Smooth muscle cell (in vitro differentiated cells): ENCODE data around the gene LCAT. TPM values are rescaled to one million over a fixed set of nuclear protein-coding genes. Genes with fewer than 3 reads are reported as not detected.
"Not testable (repeated sequence)": the region's sequence is repeated elsewhere in the genome, so short reads cannot be mapped to it uniquely, and the experiment has no call there.

Source experiments
- DNase-seq: peaks from one replicate; lab custom pipeline; 2025; ENCODE audit not compliant: unreplicated experiment; lab: John Stamatoyannopoulos, UW
- H2AFZ ChIP-seq: fragments of 200-600 bp; sonication (generic); 2 replicates; pipeline ENCODE4 v1.6.0; 2016; ENCODE audit warnings: antibody characterized with exemption, low read depth, mild to moderate bottlenecking
- H3F3A ChIP-seq: fragments of 200-600 bp; sonication (generic); 2 replicates; pipeline ENCODE4 v1.6.0; 2017; ENCODE audit warnings: antibody characterized with exemption, low read depth
- H3K27ac ChIP-seq: fragments of 200-600 bp; sonication (generic); 2 replicates; pipeline ENCODE4 v1.5.1; 2016; ENCODE audit warnings: low read depth, mild to moderate bottlenecking
- H3K27me3 ChIP-seq: fragments of 200-600 bp; sonication (generic); 2 replicates; pipeline ENCODE4 v1.6.1; 2016; ENCODE audit warnings: low read depth, mild to moderate bottlenecking
- H3K36me3 ChIP-seq: fragments of 200-600 bp; sonication (generic); 2 replicates; pipeline ENCODE4 v1.5.1; 2016; ENCODE audit warnings: low read depth
- H3K4me1 ChIP-seq: fragments of 200-600 bp; sonication (generic); 2 replicates; pipeline ENCODE4 v1.5.1; 2016; ENCODE audit warnings: low read depth
- H3K4me2 ChIP-seq: fragments of 200-600 bp; sonication (generic); 2 replicates; pipeline ENCODE4 v1.6.0; 2016; ENCODE audit warnings: mild to moderate bottlenecking
- H3K4me3 ChIP-seq: fragments of 200-600 bp; sonication (generic); 2 replicates; pipeline ENCODE4 v1.5.1; 2016; ENCODE audit warnings: mild to moderate bottlenecking
- H3K79me2 ChIP-seq: fragments of 200-600 bp; sonication (generic); 2 replicates; pipeline ENCODE4 v1.6.0; 2016; ENCODE audit warnings: low read depth, mild to moderate bottlenecking
- H3K9ac ChIP-seq: fragments of 200-600 bp; sonication (generic); 2 replicates; pipeline ENCODE4 v1.6.0; 2016; ENCODE audit warnings: low read depth
- H3K9me3 ChIP-seq: fragments of 200-600 bp; sonication (generic); replicated peaks from 2 replicates; pipeline ENCODE4 v1.5.1; 2016; ENCODE audit warnings: low read depth
- H4K20me1 ChIP-seq: fragments of 200-600 bp; sonication (generic); 2 replicates; pipeline ENCODE4 v1.6.0; 2016; ENCODE audit warnings: low read depth
- WGBS: methylation state at CpG from one replicate; pipeline ENCODE4 v1.1.7; 2016; ENCODE audit warnings: low lambda C conversion rate; 5-methylcytosine and 5-hydroxymethylcytosine counted together
- polyA plus RNA-seq: library from polyadenylated mRNA; unstranded; fragments of >200 nt; fragmentation: Nextera tagmentation; extraction: Ambion mirVana; gene quantifications from 2 replicates; pipeline ENCODE4 v1.2.1, GENCODE V29; 2016
- total RNA-seq: library from RNA; depleted of rRNA; stranded (reverse); fragments of >200 nt; gene quantifications from 2 replicates; pipeline ENCODE4 v1.2.3, GENCODE V29; 2014
- TF ChIP-seq, protein P1 (sequence below): fragments of 200-600 bp; sonication (generic); IDR thresholded peaks from 2 replicates; pipeline ENCODE4 v1.5.1; 2017; ENCODE audit warnings: borderline replicate concordance, mild to moderate bottlenecking, antibody characterized with exemption; ENCODE audit not compliant: insufficient read depth, poor library complexity, severe bottlenecking

LCAT gene
- total and polyA plus RNA-seq, 2 experiments from 2014 or later, result 14.3 to 34.6 TPM

DNA sequence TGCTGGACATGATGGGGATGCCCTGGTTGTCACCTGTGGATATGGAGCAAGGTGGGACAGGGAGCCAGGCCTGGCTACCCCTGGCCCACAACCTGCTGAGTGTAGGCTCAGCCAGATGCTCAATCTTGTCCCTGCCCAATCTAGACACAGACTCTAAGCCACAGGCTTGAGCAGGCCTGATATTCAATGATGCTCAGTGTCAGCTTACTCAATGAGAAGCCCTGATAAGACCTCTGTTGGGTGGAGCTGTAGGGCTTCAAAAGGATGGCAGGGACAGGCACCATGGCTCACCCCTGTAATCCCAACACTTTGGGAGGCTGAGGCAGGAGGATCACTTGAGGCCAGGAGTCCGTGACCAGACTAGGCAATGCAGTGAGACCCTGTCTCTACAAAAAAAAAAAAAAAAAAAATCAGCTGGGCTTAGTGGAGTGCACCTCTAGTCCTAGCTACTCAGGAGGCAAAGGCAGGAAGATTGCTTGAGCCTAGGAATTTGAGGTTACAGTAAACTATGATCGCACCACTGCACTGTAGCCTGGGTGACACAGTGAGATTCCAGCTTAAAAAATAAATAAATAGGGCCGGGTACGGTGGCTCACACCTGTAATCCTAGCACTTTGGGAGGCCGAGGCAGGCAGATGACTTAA, 3.4 kb downstream of the LCAT start:
- DNase-seq, result no peak
- WGBS, result 100% methylated on average over 5 of the region's 5 CpGs
- Histone ChIP-seq H3K27me3 (no peaks in the 10 kb centered on the region), H3K36me3 (no peaks in the 10 kb centered on the region), H2AFZ (no peak overlapping the region), H4K20me1 (peaks cover 67% of the 10 kb centered on the region), H3K79me2 (no peaks in the 10 kb centered on the region), H3K4me3 (no peak overlapping the region), H3K9me3 (no peaks in the 10 kb centered on the region), H3K4me1 (peaks cover 4% of the 10 kb centered on the region), H3F3A (peaks cover 14% of the 10 kb centered on the region), H3K27ac (no peak overlapping the region), H3K4me2 (no peak overlapping the region), H3K9ac (no peak overlapping the region)
- TF ChIP-seq, protein P1, sequence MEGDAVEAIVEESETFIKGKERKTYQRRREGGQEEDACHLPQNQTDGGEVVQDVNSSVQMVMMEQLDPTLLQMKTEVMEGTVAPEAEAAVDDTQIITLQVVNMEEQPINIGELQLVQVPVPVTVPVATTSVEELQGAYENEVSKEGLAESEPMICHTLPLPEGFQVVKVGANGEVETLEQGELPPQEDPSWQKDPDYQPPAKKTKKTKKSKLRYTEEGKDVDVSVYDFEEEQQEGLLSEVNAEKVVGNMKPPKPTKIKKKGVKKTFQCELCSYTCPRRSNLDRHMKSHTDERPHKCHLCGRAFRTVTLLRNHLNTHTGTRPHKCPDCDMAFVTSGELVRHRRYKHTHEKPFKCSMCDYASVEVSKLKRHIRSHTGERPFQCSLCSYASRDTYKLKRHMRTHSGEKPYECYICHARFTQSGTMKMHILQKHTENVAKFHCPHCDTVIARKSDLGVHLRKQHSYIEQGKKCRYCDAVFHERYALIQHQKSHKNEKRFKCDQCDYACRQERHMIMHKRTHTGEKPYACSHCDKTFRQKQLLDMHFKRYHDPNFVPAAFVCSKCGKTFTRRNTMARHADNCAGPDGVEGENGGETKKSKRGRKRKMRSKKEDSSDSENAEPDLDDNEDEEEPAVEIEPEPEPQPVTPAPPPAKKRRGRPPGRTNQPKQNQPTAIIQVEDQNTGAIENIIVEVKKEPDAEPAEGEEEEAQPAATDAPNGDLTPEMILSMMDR, result no peak

GRCh38 chr16:67939507-67940445, 4.1 kb downstream of the LCAT start:
- no peak overlapping the region for H3K27ac ChIP-seq
- H3K79me2 ChIP-seq, result no peaks in the 10 kb centered on the region
- no peak for DNase-seq
- H3F3A ChIP-seq, result peaks cover 14% of the 10 kb centered on the region
- H3K36me3 ChIP-seq, result no peaks in the 10 kb centered on the region
- H3K4me3 ChIP-seq, result no peak overlapping the region
- H3K4me1 ChIP-seq, result peaks cover 11% of the 10 kb centered on the region
- H3K4me2 ChIP-seq, result no peak overlapping the region
- no peaks in the 10 kb centered on the region for H3K9me3 ChIP-seq
- no peak overlapping the region for H2AFZ ChIP-seq
- H3K27me3 ChIP-seq, result no peaks in the 10 kb centered on the region
- no peak overlapping the region for H3K9ac ChIP-seq
- peaks cover 59% of the 10 kb centered on the region for H4K20me1 ChIP-seq
- TF ChIP-seq, protein P1, result no peak
- 95% methylated on average over 28 of the region's 33 CpGs for WGBS

DNA sequence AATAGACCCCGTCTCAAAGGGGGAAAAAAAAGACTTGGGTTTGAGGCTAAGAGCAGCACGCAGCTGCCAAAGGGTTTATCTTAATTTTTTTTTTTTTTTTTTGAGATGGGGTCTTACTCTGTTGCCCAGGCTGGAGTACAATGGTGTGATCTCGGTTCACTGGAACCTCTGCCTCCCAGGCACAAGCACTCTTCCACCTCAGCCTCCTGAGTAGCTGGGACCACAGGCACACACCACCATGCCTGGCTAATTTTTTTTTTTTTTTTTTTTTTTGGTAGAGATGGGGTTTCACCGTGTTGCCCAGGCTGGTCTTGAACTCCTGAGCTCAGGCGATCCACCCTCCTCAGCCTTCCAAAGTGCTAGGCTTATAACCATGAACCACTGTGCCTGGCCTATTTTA, 6.2 kb downstream of the LCAT start:
- Histone ChIP-seq H4K20me1 (peaks cover 38% of the 10 kb centered on the region), H3K4me1 (peaks cover 12% of the 10 kb centered on the region)
- H3K27me3 ChIP-seq, H2AFZ ChIP-seq, H3K9ac ChIP-seq, H3K4me2 ChIP-seq, H3K36me3 ChIP-seq, H3K4me3 ChIP-seq, H3F3A ChIP-seq, H3K79me2 ChIP-seq, H3K27ac ChIP-seq, H3K9me3 ChIP-seq, DNase-seq: not testable (repeated sequence)
- 96% methylated on average over 5 of the region's 5 CpGs for WGBS

DNA sequence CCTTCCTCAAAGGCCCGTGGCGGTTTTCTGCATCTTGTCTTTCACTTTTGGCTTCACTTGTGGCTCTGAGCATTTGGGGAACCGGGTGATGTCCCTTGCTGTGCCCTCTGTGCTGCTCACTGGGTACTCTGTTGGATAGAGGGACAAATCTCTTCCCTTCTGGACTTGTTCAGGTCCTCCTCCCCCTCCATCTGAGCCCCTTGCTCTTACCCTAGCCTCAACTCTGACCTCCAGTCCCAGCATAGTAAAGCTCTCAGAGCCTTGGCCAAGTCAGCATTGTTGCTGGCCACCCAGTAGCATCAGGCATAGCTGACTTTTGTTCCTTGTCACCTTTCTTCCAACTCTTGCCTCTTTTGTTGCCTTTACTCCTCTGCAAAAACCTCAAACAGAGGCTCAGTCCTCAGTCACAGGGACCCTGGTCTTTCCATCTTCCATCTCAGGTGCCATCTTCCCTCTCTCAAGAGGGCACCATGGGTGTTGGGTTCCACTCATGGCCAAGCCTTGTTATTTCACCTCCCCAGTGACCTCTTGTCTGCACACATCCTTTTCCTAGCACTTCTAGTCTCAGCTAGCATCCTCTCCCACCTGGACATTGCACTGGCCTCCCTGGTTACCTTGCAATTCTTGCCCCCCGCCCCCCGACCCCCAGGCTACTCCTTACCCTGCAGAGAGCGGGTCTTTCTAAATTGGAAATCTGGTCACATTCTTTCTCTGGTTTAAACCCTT, 6.9 kb downstream of the LCAT start:
- Histone ChIP-seq H3K27me3 (no peaks in the 10 kb centered on the region), H3K36me3 (no peaks in the 10 kb centered on the region), H4K20me1 (peaks cover 32% of the 10 kb centered on the region), H3K4me3 (peak overlapping the region; percentile 87), H3K9ac (peak overlapping the region; percentile 71), H3K27ac (peak overlapping the region; percentile 69), H3K4me2 (peak overlapping the region; percentile 86), H3K9me3 (no peaks in the 10 kb centered on the region), H3F3A (no peaks in the 10 kb centered on the region), H3K4me1 (peaks cover 12% of the 10 kb centered on the region), H2AFZ (no peak overlapping the region), H3K79me2 (no peaks in the 10 kb centered on the region)
- no peak for DNase-seq
- TF ChIP-seq, protein P1, result no peak
- WGBS, result 55% methylated on average over 6 of the region's 6 CpGs
